HG03066 (cell line): ENCODE data around the gene BCAS3.
"Not testable (repeated sequence)": the region's sequence is repeated elsewhere in the genome, so short reads cannot be mapped to it uniquely, and the experiment has no call there.

Experiments
- ATAC-seq: cut with Tn5 transposase; IDR thresholded peaks from one replicate; pipeline ENCODE4 v1.9.1; 2021; ENCODE audit warnings: low read depth; ENCODE audit not compliant: unreplicated experiment

BCAS3 gene

DNA sequence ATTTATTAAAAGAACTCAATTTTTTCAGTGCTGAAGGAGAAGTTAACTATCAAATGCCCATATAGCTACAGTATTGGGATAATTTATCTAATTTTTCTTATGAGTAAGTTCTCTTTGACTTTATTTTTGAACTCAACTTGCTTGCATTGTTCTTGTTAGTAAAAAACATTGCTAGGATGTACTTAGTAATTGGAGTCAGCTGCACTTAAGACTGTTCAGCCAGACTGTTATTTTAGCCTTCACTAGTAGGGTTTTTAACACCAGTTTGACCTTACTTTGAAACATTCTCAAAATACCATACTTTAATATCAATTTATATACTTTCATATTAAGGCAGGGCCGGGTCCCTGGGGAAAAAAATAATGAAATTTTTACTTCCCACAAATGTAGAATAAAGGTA lies 465.4 kb downstream of the BCAS3 start:
- ATAC-seq: no peak

DNA sequence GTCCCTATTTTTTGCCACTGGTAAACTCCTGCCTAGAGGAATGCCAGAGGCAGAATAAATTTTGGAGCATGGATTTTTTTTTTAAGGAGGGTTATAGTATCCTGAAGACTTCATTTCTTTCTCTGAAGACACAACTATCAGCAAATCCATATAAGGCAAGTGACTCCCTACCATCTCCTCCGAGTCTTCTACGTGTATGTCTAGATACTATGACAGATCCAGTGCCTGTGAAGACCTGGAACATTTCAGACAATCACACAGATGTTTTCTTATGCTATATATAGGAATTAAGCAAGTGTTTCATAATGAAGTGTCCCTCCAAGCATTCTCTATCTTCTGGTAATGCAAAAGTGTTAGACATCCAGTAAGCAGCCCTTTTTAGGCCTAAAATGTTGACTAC lies 466.5 kb downstream of the BCAS3 start:
- ATAC-seq: no peak

DNA sequence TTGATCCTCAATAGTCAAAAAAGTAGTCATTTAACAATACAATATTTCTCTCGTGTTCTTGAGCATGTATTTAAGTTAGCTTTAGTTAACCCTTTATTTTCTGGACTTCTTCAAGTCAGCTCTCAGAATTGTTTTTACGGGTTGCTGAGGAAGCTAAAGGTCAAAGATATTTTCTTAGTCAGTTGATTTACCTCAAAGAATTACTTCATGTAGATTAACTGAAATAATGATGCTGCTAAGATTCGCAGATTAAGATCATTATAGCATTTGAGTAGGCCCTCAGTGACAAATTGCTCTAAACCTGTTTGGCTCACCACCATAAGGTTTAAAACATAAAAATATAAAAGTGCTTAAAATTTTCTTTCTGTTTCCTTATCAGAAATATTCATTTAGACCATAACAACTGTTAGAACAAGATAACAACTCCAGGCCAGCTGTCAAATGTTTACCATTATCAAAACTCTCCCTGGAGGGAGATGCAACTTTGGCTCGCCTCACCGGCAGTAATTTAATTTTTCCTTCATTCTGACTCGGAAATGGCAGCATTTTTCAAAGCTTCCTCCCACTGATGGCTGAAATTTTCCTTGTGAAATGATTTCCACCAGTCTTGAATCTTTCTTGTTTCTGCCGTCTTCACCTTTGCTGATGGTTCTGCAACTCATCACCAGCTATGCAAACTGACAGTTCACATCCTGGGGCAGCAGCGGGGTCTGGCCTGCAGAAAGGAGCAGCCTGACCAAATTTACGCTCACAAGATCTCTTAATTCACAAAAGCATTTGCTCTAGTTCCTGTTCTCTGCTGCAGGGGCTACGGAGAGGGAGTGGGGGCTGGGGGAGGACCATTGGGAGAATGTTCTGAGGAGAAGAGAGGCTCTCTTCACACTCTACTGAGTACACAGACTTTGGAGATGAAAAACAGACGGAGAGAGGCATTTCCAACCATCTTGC lies 467.2 kb downstream of the BCAS3 start:
- no peak for ATAC-seq

DNA sequence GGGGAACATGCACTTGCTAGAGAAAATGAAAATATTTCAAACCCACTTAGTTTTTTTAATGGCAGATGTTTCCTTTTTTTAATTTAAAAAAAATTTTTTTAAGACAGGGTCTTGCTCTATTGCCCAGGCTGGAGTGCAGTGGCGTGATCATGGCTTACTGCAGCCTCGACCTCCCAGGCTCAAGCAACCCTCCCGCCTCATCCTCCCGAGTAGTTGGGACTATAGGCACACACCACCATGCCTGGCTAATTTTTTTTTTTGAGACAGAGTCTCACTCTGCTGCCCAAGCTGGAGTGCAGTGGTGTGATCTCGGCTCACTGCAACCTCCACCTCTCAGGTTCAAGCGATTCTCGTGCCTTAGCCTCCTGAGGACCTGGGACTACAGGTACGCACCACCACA lies 469.2 kb downstream of the BCAS3 start:
- not testable (repeated sequence) for ATAC-seq

DNA sequence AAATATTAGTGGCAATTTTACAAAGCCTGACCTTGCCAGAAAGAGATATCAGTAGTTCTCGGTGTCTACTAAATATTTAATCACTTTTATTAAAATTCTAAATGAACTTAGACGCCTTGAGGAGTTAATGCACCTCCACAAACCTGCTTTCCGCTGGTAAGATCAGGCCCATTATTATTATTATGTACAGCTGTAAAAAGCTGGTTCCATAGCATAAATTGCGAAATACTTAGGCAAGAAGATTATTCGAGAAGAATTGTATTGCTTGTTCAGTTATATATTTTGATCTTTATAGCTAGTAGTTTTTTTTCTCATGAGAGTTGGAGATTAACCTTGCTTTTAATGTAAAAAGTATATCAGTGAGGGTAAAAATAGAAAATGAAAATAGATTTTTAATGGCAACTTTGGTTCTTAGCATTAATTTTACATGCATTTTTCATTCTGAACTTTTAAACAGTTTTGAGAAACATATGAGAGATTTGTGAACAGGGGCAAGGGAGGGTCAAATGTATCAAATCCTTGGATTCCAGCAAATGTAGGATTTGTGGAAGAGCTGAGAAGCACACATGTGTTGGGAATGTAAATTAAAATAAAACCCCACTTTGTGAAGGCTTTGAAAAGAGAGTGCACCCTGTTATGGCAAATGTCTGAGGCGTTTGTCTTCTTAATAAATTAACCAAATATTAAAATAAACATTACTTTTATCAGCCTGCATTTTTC lies 471.6 kb downstream of the BCAS3 start:
- no peak for ATAC-seq

DNA sequence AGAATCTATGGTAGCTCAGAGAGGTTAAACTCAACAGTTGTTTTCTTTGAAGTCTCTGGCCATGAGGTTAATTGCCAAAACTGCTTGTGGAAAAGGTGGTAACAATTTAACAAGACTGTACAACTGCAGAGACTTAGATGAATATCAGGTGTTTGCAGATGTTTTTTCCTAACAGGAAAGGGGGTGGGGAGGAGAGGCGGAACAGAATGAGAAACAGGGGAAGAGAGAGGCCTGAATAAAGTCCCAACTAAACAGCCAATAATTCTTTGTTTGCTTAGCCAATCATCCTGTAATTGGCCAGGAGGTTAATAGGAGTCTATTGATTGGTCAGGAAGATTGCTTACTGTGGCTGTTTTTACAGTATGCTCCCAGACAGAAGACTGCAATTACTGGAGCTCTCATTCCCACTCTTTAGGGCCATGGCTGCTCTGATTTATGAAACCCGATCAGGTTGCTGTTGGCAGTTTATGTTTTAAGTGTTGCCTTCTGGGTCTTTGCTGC lies 472.3 kb downstream of the BCAS3 start:
- ATAC-seq: no peak

DNA sequence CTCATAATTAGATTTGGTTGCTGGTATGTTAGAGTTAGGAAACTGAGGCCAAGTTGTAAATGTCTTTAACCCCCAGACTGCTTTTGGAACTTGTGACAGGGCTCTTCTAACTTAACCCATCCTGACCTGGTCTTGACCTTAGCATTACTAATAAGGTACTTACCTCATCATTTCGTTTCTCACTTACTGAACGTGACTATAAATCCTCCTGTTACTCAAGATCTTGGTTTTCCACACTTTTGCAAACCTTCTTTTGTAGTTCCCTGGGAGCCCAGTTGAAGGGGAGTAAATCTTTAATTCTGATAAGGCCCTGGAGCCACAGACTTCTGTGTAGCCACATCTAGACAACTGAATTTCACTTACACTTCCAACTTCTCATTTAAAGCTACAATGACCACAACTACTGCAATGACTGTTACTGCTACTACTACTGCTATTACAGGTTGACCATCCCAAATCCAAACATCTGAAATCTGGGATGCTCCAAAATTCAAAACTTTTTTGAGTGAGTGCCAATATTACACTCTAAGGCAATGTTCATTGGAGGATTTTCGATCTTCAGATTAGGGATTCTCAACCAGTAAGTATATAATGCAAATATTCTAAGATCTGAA lies 473.1 kb downstream of the BCAS3 start:
- ATAC-seq: no peak

DNA sequence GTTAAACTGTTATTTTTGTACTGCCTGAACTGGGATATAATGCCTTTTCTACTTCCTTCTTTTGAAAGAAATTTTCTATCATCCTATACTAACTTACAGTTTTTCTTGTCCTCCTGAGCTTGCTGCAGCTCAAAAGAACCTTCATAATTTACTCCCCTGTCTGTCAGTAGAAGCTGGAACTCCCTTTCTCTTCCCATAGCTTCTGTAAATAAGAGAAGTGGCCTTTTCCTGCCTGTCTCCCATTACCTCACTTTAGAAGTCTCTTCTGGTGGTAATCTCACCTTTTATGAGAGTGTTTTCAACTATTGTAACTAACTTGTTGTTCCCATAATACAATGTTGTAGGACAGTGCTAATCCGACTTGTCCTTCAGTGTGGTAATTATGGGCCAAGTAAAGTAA lies 475.2 kb downstream of the BCAS3 start:
- ATAC-seq: no peak

DNA sequence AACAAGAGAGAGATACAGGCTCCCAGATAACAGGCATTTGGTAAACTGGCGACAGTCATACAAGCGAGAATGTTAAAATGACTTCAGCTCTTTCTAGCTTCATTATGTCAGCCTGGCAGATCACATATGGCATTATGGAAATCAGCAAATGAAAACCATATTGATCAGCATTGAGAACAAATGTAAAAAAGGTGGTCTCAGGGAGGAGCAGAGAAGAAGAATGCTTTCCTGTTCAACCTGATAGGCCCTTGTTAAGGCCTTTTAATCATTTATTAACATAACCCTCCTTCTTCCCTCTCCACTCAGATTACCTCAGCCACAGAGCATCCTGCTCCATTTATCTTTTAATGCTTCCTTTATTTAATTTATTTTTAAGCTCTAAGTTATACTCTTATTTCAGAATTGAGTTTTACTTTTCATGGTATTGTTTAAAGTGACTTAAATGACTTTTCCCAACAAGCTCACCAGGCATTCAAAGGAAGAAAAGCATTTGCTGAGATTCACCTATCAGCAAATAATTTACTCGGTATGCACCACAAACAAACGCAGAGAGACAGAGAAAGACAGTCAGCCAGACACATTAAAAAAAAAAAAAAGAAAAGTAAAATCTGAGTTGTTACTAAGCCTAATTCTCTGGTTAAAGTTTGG lies 478.1 kb downstream of the BCAS3 start:
- no peak for ATAC-seq

DNA sequence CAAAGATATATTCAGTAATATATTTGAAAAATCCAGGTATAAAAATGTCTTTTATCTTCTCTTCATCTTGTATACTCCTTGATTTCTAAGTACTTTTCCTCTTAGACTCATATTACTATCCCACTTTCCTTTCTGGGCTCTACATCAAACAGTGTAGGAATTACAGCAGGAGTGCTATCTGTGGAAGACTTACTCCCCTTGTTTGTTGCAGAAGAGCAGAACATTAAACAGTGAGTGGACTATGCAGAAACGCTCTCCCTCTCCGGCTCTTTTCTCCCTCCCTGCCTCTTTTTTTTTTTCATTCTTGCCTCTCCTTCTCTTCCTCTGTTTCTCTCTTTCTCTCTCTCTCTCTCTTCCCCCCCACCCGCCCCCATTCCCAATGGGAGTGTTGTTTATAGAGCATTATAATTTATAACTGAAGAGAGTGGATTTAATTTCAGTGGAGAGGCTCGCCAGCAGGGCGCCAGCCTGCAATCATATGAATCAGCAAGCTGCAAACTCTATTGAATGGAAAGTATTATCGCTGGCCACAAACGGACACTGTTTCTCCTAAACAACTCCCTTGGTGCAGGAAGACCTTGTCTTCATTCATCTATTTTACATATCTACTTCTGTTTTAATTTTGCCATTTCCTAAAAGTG lies 479.7 kb downstream of the BCAS3 start:
- ATAC-seq: no peak

DNA sequence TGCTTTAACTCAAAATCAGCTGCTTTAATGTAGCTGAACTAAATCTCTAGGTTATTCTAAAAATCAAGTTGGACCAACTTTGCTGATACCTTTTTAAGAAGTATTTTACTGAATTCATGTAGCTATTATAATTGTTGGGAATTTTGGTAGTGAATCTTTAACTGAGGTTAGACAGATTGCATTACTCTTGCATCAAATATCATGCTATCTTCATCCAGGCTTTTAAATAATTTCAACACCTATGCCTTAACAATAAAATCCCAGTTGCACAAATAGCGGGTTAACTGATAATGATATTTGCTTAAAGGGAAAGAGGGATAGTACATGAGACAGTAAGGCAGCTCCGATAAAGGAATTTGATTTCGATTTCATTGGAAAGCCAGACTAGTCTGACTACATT lies 480.7 kb downstream of the BCAS3 start:
- no peak for ATAC-seq

DNA sequence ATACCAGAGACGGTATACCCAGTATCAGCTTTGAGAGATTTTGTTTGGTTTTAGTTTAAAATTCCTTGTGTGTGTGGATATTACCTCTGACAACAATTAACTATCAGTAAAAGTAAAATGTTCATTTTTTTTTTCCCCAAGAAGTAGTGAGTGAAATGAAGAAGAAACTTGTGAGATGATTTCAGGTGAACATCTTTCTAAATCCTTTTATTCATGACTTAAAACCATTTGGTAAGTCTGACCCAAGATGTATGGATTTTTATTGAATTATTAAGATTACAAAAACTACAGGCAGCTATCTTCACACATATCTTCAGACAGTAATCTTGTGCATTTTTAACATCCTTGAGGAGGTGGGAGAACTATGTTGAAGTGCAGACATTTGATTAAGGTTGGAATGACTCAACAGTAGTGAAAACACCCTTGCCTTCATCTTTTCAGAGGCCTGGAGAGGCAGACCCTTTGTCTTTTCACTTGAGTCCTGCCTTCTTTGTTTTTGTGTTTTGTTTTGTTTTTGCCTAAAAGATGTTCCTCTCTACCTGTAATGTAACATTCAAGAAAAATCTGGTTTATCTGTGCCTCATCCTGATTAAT lies 481.7 kb downstream of the BCAS3 start:
- ATAC-seq: no peak

DNA sequence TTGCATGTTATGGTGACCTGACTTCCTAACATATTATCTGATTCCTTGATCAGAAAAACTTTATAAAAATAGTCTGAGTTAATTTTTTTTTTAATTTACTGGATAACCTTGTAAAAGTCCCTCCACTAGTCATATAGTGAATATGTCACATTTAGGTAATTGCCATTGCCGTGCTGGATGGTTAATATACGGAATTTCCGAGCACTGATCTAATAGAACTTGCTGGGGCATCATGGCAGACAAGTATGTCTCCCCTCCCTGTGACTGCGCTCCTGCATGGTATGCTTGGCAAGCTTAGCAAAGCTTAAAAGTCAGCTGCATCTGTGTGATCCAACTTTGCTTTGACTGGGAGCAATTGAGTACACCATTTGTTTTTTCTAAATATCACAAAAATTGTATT lies 482.6 kb downstream of the BCAS3 start:
- ATAC-seq: no peak

DNA sequence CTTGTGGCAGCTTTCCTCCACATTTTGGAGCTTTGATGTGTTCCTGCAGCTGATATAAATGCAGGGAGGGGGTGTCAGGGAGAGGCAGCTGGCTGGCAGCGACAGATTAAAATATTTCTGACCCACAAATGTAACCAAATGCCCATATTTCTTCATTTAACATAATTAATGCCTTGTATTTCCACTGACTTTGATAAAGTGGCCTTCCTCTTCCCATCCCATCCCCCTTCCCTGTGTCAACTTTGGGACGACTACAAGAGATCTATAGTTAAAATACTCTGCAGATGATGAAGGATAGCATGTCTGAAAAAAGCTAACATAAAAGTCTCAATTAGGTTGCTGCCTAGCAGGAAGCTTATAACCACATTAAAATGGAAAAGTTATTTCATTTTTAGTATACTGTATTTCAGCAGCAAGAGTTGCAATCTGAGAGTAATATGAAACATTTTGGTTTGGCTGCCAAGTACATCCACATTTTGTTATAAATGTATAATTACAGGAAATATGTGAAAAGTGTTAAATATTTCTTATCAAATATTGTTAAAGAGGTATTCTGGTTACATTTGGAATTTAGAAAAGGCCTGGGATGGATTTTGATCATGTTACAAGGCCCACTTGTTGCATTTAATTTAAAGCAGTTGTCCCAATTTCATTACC lies 483.3 kb downstream of the BCAS3 start:
- ATAC-seq: no peak

DNA sequence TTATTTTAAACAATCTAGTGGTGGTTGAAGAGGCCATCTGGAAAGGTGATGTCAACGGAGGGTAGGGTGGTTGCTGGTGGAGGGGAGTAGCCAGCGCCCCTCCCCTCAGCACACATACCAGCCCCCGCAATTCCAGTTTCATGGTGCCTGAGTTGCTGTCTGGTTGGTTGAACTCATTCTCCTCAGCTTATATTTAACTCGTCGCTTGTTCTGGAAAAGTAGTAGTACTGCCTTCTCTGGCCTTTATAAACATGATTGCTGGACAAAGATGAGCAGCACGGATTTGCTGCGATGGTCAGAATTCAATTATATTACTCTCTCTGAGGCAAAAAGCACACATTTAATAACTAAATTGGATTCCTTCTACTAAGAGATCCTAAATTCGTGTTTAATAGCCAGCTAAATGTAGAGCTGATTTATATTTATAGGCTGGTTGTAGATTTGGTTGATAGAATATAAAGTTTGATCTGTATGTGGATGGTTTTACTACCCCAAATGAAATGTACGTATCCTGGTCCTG lies 484.0 kb downstream of the BCAS3 start:
- no peak for ATAC-seq

DNA sequence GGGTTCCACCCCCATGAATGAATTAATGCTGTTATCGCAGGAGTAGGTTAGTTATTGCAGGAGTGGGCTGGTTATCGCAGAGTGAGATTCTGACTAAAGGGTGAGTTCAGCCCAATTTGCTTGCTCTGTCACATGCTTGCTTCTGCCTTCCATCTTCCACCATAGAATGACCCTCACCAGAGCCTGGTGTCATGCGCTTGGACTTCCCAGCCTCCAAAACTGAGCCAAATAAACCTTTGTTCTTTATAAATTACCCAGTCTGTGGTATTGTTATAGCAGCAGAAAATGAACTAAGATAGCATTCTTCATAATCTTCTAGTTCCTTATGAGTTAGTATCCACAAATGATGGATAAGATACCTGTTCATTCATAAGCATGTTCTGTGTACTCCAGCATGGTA lies 486.9 kb downstream of the BCAS3 start:
- ATAC-seq: no peak

DNA sequence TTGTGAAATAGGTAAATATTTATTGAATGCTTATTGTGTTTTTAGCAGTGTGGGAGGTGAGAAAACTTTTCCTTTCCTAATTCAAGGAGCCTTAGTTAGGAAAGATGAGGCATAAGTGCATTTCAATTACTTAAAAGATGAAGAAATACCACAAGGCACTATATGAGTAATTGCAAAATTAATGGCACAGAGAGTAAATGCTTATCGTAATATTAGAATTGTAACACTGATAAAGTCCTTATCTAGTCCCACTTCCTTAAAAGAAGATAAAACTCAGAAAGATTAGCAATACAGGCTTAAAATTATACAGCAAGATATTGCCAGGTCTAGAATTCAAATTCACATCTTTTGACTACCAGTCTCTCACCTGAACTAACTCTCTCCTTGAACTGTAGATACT lies 489.4 kb downstream of the BCAS3 start:
- ATAC-seq: no peak

DNA sequence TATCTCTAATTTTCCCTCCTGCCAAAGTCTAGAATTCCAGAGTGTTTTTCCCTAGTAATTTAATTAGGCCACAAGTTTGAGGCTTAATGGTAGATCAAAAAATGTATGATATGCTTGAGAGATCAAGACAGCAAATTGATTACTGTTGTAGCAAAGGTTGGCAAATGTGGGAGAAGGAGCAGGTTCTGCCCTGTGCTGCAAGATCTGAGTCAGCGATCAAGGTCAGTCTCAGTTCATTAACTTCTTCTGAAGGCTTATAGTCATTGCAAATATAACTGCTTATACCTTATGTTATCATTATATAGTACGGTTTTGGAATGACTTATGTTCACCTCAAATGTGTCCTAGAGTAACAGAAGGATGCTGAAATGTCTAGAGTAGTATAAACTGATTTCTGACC lies 490.9 kb downstream of the BCAS3 start:
- ATAC-seq: no peak

DNA sequence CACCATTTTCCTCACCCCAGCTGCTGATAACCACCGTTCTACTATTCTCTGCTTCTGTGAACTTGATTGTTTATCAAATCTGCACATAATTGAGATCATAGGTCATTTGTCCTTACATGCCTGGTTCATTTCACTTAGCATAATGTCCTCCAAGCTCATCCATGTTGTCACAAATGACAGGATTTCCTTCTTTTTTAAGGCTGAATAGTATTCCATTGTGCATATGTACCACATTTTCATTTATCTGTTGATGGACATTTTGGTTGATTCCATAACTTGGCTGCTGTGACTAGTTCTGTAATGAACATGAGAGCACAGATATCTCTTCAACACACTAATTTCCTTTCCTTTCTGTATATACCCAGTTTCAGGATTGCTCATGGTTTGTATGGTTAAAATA lies 496.7 kb downstream of the BCAS3 start:
- no peak for ATAC-seq
